ENCODE results near the gene DYDC2. TPM values are rescaled to one million over a fixed set of nuclear protein-coding genes. Genes with fewer than 3 reads are reported as not detected.

Gene DYDC2
- total and polyA plus RNA-seq, 9 of the 15 experiments (the other 6 are each of a cell fraction or from before 2014, with no cell fraction given) = 0.06 to 0.34 (median 0.15) TPM; not detected in 5

DNA sequence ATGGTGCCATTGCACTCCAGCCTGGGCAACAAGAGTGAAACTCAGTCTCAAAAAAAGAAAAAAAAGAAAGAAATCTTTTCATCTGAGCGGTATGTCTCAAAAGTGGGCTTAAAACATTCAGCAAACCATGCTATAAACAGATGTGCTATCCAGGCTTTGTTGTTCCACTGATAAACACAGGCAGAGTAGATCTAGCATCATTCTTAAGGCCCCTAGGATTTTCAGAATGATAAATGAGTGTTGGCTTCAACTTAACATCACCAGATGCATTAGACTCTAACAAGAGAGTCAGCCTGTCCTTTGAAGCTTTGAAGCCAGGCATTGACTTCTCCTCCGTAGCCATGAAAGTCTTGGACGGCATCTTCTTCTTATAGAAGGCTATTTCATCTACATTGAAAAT, 23.1 kb downstream of the DYDC2 start:
- Histone ChIP-seq H3K79me2 (ENCODE audit: control insufficient read depth, insufficient read depth, low read length) (no peaks in the 10 kb centered on the region), H3K4me1 (replicated peaks in 1 of 2; ENCODE audit: control insufficient read depth in 2 of 2, insufficient read depth in 2 of 2, low read length in 2 of 2) (no peaks in the 10 kb centered on the region), H3K9ac (ENCODE audit: insufficient read depth in 1 of 2, low read depth in 2 of 2, low read length in 2 of 2) (no peak overlapping the region), H3K36me3 (ENCODE audit: control insufficient read depth, insufficient read depth, low read length) (no peaks in the 10 kb centered on the region), H3K27ac (ENCODE audit: extremely low read depth, low read depth, low read length) (no peak overlapping the region), H3K27me3 (ENCODE audit: control insufficient read depth in 2 of 2, insufficient read depth in 2 of 2, low read length in 2 of 2) (peaks cover 4 to 19% of the 10 kb centered on the region in 2 experiments; a peak in 4 of 5 replicates), H3K4me2 (ENCODE audit: insufficient read depth, low read length) (no peak overlapping the region), H3K4me3 (no peak overlapping the region), H3K9me3 (replicated peaks; ENCODE audit: control insufficient read depth, insufficient read depth, low read depth, low read length) (no peaks in the 10 kb centered on the region), H4K20me1 (replicated peaks; ENCODE audit: control insufficient read depth, insufficient read depth, low read length) (no peaks in the 10 kb centered on the region), H2AFZ (ENCODE audit: low read depth, low read length) (no peak overlapping the region), H3K9me1 (ENCODE audit: control insufficient read depth, insufficient read depth, low read length) (no peaks in the 10 kb centered on the region)
- ChIA-PET CTCF (ENCODE audit: low intra/inter-chr PET ratio) (no interaction called here), POLR2A (no interaction called here)
- BruUV-seq (replicated peaks) = no TSS peak
- intact Hi-C loops (cut with micrococcal nuclease) (loop anchor here (5.0 kb wide), 3 partner anchors 112 to 318 kb away; no protein-coding TSS in a partner anchor), in situ Hi-C loops (cut with MboI) (loop anchor here (5.0 to 10.0 kb wide), 2 partner anchors 63 to 125 kb away; no protein-coding TSS in a partner anchor)
- 1% methylated on average over 3 of the region's 3 CpGs for WGBS (ENCODE audit: insufficient coverage, low coverage, missing lambda C conversion rate)
- DNase-seq (ENCODE audit: extremely low read depth in 1 of 4, low spot score in 3 of 4) (no peak), ATAC-seq (no peak), FAIRE-seq (no peak)
- TF ChIP-seq POLR2H (tag; IDR thresholded peaks at IDR 0.05; ENCODE audit: low read depth) = no peak
- no peak for TF ChIP-seq CHD4 (IDR thresholded peaks at IDR 0.05; ENCODE audit: insufficient read depth, insufficient replicate concordance, low read depth, low read length, poor library complexity, severe bottlenecking)
- no peak for TF ChIP-seq HLTF (IDR thresholded peaks at IDR 0.05)
- TF ChIP-seq, protein P1, sequence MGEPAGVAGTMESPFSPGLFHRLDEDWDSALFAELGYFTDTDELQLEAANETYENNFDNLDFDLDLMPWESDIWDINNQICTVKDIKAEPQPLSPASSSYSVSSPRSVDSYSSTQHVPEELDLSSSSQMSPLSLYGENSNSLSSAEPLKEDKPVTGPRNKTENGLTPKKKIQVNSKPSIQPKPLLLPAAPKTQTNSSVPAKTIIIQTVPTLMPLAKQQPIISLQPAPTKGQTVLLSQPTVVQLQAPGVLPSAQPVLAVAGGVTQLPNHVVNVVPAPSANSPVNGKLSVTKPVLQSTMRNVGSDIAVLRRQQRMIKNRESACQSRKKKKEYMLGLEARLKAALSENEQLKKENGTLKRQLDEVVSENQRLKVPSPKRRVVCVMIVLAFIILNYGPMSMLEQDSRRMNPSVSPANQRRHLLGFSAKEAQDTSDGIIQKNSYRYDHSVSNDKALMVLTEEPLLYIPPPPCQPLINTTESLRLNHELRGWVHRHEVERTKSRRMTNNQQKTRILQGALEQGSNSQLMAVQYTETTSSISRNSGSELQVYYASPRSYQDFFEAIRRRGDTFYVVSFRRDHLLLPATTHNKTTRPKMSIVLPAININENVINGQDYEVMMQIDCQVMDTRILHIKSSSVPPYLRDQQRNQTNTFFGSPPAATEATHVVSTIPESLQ (CRISPR knock-in tag; IDR thresholded peaks at IDR 0.05) = no peak
- TF ChIP-seq MIER1 (IDR thresholded peaks at IDR 0.05; ENCODE audit: low read depth) = no peak
- TF ChIP-seq CBFA2T3 (IDR thresholded peaks at IDR 0.05) = no peak
- no peak for TF ChIP-seq ZNF217 (CRISPR knock-in tag; IDR thresholded peaks at IDR 0.05)
- TF ChIP-seq ARID2 (IDR thresholded peaks at IDR 0.05) = no peak
- TF ChIP-seq ZNF778 (CRISPR knock-in tag; IDR thresholded peaks at IDR 0.05) = no peak
- TF ChIP-seq ZSCAN32 (CRISPR knock-in tag; IDR thresholded peaks at IDR 0.05) = no peak
- TF ChIP-seq CHD1 (IDR thresholded peaks at IDR 0.05; ENCODE audit: low read length) = no peak
- TF ChIP-seq, protein P2, sequence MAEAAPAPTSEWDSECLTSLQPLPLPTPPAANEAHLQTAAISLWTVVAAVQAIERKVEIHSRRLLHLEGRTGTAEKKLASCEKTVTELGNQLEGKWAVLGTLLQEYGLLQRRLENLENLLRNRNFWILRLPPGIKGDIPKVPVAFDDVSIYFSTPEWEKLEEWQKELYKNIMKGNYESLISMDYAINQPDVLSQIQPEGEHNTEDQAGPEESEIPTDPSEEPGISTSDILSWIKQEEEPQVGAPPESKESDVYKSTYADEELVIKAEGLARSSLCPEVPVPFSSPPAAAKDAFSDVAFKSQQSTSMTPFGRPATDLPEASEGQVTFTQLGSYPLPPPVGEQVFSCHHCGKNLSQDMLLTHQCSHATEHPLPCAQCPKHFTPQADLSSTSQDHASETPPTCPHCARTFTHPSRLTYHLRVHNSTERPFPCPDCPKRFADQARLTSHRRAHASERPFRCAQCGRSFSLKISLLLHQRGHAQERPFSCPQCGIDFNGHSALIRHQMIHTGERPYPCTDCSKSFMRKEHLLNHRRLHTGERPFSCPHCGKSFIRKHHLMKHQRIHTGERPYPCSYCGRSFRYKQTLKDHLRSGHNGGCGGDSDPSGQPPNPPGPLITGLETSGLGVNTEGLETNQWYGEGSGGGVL (CRISPR knock-in tag; IDR thresholded peaks at IDR 0.05) = no peak
- no peak for TF ChIP-seq FOXA1 (IDR thresholded peaks at IDR 0.05; ENCODE audit: borderline replicate concordance)
- TF ChIP-seq BACH1 (tag; IDR thresholded peaks at IDR 0.05) = no peak
- TF ChIP-seq NCOA2 (IDR thresholded peaks at IDR 0.05; ENCODE audit: partially characterized antibody in 2 of 2) = no peak
- no peak for TF ChIP-seq GATAD2A (IDR thresholded peaks at IDR 0.05)
- no peak for TF ChIP-seq YBX1 (IDR thresholded peaks at IDR 0.05)
- TF ChIP-seq SMC3 (conservative IDR thresholded peaks at IDR 0.05; ENCODE audit: insufficient read depth, low read depth, low read length) = no peak
